Measurements from ENCODE around the gene ATP13A2. TPM values are rescaled to one million over a fixed set of nuclear protein-coding genes. Genes with fewer than 3 reads are reported as not detected.

ATP13A2 gene
- total and polyA plus RNA-seq, 7 donors: 13.9 to 30.6 (median 22.6) TPM

- H3K27ac ChIP-seq: no peak overlapping the region
- 90 to 95% (median 93%) methylated on average over 28 of the region's 28 CpGs for WGBS, 3 donors
- no peak for ATAC-seq
These were observed 41.4 kb downstream of the ATP13A2 start for GRCh38 chr1:16970132-16970910.

GRCh38 chr1:16969651-16970050 is 42.1 kb downstream of the ATP13A2 start:
- ATAC-seq (no peak), DNase-seq (no peak)
- Histone ChIP-seq H3K27me3 (ENCODE audit: insufficient read depth in 3 of 3, low read length in 2 of 3) (no peaks in the 10 kb centered on the region), H3K27ac (no peak overlapping the region), H3K4me3 (no peak overlapping the region), H3K9me3 (no peaks in the 10 kb centered on the region), H3K36me3 (ENCODE audit: insufficient read depth in 1 of 2, low read depth in 1 of 2) (peaks cover 0 to 34% of the 10 kb centered on the region in 2 donors), H3K4me1 (no peaks in the 10 kb centered on the region)
- WGBS, 3 donors: 90 to 95% (median 93%) methylated on average over 12 of the region's 12 CpGs
- TF ChIP-seq, protein P1, sequence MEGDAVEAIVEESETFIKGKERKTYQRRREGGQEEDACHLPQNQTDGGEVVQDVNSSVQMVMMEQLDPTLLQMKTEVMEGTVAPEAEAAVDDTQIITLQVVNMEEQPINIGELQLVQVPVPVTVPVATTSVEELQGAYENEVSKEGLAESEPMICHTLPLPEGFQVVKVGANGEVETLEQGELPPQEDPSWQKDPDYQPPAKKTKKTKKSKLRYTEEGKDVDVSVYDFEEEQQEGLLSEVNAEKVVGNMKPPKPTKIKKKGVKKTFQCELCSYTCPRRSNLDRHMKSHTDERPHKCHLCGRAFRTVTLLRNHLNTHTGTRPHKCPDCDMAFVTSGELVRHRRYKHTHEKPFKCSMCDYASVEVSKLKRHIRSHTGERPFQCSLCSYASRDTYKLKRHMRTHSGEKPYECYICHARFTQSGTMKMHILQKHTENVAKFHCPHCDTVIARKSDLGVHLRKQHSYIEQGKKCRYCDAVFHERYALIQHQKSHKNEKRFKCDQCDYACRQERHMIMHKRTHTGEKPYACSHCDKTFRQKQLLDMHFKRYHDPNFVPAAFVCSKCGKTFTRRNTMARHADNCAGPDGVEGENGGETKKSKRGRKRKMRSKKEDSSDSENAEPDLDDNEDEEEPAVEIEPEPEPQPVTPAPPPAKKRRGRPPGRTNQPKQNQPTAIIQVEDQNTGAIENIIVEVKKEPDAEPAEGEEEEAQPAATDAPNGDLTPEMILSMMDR (IDR thresholded peaks at IDR 0.05): no peak
- intact Hi-C loops (cut with DNase I): loop anchor here in 1 of 2 donors (5.0 kb wide), 1 partner anchor 68 kb away; no protein-coding TSS in a partner anchor

More at GRCh38 chr1:16970132-16970910, 41.4 kb downstream of the ATP13A2 start:
- no peak for DNase-seq
- TF ChIP-seq, protein P1 (IDR thresholded peaks at IDR 0.05): no peak
- H3K27me3 ChIP-seq (ENCODE audit: insufficient read depth in 3 of 3, low read length in 2 of 3): no peaks in the 10 kb centered on the region
- intact Hi-C loops (cut with DNase I): no loop called here
- no peaks in the 10 kb centered on the region for H3K4me1 ChIP-seq
- no peak overlapping the region for H3K4me3 ChIP-seq
- no peaks in the 10 kb centered on the region for H3K9me3 ChIP-seq
- H3K36me3 ChIP-seq (ENCODE audit: insufficient read depth in 1 of 2, low read depth in 1 of 2): peaks cover 0 to 34% of the 10 kb centered on the region in 2 donors

GRCh38 chr1:16969057-16969611 is 42.6 kb downstream of the ATP13A2 start:
- no peaks in the 10 kb centered on the region for H3K27me3 ChIP-seq (ENCODE audit: insufficient read depth in 3 of 3, low read length in 2 of 3)
- H3K9me3 ChIP-seq: no peaks in the 10 kb centered on the region
- DNase-seq: no peak
- TF ChIP-seq, protein P1 (IDR thresholded peaks at IDR 0.05): no peak
- WGBS, 3 donors: 83 to 88% (median 85%) methylated on average over 14 of the region's 14 CpGs
- no peak overlapping the region for H3K27ac ChIP-seq
- H3K36me3 ChIP-seq (ENCODE audit: insufficient read depth in 1 of 2, low read depth in 1 of 2): peaks cover 0 to 34% of the 10 kb centered on the region in 2 donors
- H3K4me1 ChIP-seq: no peaks in the 10 kb centered on the region
- H3K4me3 ChIP-seq: no peak overlapping the region
- intact Hi-C loops (cut with DNase I): loop anchor here in 1 of 2 donors (5.0 kb wide), 1 partner anchor 68 kb away; no protein-coding TSS in a partner anchor
- ATAC-seq: no peak

DNA sequence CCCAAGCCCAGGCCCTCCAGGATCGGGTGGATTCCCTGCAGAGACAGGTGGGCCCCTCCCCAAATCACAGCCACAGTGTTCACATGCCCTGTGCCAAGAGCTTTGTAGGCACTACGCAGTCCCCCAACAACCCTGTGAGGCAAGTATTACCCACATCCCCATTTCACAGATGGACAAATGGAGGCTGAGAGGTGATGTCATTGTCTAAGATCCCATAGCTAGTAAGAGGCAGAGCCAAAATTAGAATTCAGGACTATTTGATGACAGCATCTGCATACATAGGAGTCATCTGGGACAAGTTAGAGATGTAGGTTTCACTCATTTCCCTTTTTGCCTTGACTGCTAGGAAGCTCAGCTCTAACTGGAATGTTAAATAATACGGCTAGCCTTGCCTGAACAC is 43.4 kb downstream of the ATP13A2 start:
- TF ChIP-seq, protein P1 (IDR thresholded peaks at IDR 0.05): no peak

More for the DNA sequence above, 43.4 kb downstream of the ATP13A2 start:
- DNase-seq (no peak), ATAC-seq (no peak)
- Histone ChIP-seq H3K27me3 (ENCODE audit: insufficient read depth in 3 of 3, low read length in 2 of 3) (no peaks in the 10 kb centered on the region), H3K27ac (no peak overlapping the region), H3K9me3 (no peaks in the 10 kb centered on the region), H3K4me1 (no peaks in the 10 kb centered on the region), H3K36me3 (ENCODE audit: insufficient read depth in 1 of 2, low read depth in 1 of 2) (peaks cover 0 to 34% of the 10 kb centered on the region in 2 donors), H3K4me3 (no peak overlapping the region)
- intact Hi-C loops (cut with DNase I): loop anchor here in 1 of 2 donors (5.0 kb wide), 1 partner anchor 69 kb away; no protein-coding TSS in a partner anchor
- WGBS, 3 donors: 89 to 99% (median 96%) methylated on average over 3 of the region's 3 CpGs

Data from psoas muscle (tissue), 8 donors.